ENCODE measurements around the gene KIF19. TPM values are rescaled to one million over a fixed set of nuclear protein-coding genes. Genes with fewer than 3 reads are reported as not detected.

Gene KIF19
- total RNA-seq, 4 donors from 2014 or later: 0.12 to 0.76 TPM; not detected in 2

GRCh38 chr17:74344658-74345057, 18.6 kb downstream of the KIF19 start:
- Histone ChIP-seq H3K4me3 (no peak overlapping the region), H3K9me3 (no peaks in the 10 kb centered on the region), H3K27ac (no peak overlapping the region), H3K36me3 (no peaks in the 10 kb centered on the region), H3K4me1 (peaks cover 0 to 13% (median 7%) of the 10 kb centered on the region in 3 donors), H3K27me3 (peaks cover 0 to 83% (median 0%) of the 10 kb centered on the region in 4 donors)
- WGBS, 2 donors: 61 to 100% methylated on average over 1 to 4 of the region's 21 CpGs
- intact Hi-C loops (cut with DNase I): no loop called here
- no peak for DNase-seq
- TF ChIP-seq, protein P1, sequence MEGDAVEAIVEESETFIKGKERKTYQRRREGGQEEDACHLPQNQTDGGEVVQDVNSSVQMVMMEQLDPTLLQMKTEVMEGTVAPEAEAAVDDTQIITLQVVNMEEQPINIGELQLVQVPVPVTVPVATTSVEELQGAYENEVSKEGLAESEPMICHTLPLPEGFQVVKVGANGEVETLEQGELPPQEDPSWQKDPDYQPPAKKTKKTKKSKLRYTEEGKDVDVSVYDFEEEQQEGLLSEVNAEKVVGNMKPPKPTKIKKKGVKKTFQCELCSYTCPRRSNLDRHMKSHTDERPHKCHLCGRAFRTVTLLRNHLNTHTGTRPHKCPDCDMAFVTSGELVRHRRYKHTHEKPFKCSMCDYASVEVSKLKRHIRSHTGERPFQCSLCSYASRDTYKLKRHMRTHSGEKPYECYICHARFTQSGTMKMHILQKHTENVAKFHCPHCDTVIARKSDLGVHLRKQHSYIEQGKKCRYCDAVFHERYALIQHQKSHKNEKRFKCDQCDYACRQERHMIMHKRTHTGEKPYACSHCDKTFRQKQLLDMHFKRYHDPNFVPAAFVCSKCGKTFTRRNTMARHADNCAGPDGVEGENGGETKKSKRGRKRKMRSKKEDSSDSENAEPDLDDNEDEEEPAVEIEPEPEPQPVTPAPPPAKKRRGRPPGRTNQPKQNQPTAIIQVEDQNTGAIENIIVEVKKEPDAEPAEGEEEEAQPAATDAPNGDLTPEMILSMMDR (IDR thresholded peaks at IDR 0.05): no peak
- no peak for TF ChIP-seq POLR2A (IDR thresholded peaks at IDR 0.05)

- WGBS, 2 donors: 40% methylated on average over 10 of the region's 13 CpGs; no CpG with 5 or more reads in 1 of the 2 donors
- Histone ChIP-seq H3K9me3 (no peaks in the 10 kb centered on the region), H3K27me3 (peaks cover 0 to 85% (median 0%) of the 10 kb centered on the region in 4 donors), H3K4me3 (no peak overlapping the region), H3K36me3 (no peaks in the 10 kb centered on the region), H3K27ac (no peak overlapping the region), H3K4me1 (peaks cover 0 to 13% (median 7%) of the 10 kb centered on the region in 3 donors)
- TF ChIP-seq, protein P1 (IDR thresholded peaks at IDR 0.05): no peak
- TF ChIP-seq POLR2A (IDR thresholded peaks at IDR 0.05): no peak
- intact Hi-C loops (cut with DNase I): no loop called here
- no peak for DNase-seq
Measured at GRCh38 chr17:74345433-74346241, 19.6 kb downstream of the KIF19 start.

- WGBS, 2 donors: 76 to 84% methylated on average over 5 to 8 of the region's 14 CpGs
- peaks cover 0 to 87% (median 3%) of the 10 kb centered on the region in 4 donors for H3K27me3 ChIP-seq
- no peaks in the 10 kb centered on the region for H3K36me3 ChIP-seq
- DNase-seq: no peak
- no peak overlapping the region for H3K4me3 ChIP-seq
- H3K4me1 ChIP-seq: peaks cover 0 to 19% (median 7%) of the 10 kb centered on the region in 3 donors
- H3K9me3 ChIP-seq: no peaks in the 10 kb centered on the region
- intact Hi-C loops (cut with DNase I): no loop called here
- TF ChIP-seq POLR2A (IDR thresholded peaks at IDR 0.05): no peak
- no peak overlapping the region for H3K27ac ChIP-seq
Measured at GRCh38 chr17:74347646-74348045, 21.6 kb downstream of the KIF19 start.

GRCh38 chr17:74349120-74349519, 23.1 kb downstream of the KIF19 start:
- Histone ChIP-seq H3K4me1 (peaks cover 0 to 19% (median 7%) of the 10 kb centered on the region in 3 donors), H3K9me3 (no peaks in the 10 kb centered on the region), H3K27ac (no peak overlapping the region), H3K36me3 (no peaks in the 10 kb centered on the region), H3K4me3 (no peak overlapping the region), H3K27me3 (peaks cover 0 to 87% (median 10%) of the 10 kb centered on the region in 4 donors)
- WGBS, 2 donors: 65 to 71% methylated on average over 10 to 15 of the region's 19 CpGs
- TF ChIP-seq, protein P1 (IDR thresholded peaks at IDR 0.05): no peak
- TF ChIP-seq POLR2A (IDR thresholded peaks at IDR 0.05): no peak
- no peak for DNase-seq
- intact Hi-C loops (cut with DNase I): no loop called here

- Histone ChIP-seq H3K4me1 (peaks cover 0 to 14% (median 5%) of the 10 kb centered on the region in 3 donors), H3K36me3 (no peaks in the 10 kb centered on the region), H3K27ac (no peak overlapping the region), H3K9me3 (no peaks in the 10 kb centered on the region), H3K27me3 (peaks cover 0 to 87% (median 10%) of the 10 kb centered on the region in 4 donors), H3K4me3 (no peak overlapping the region)
- intact Hi-C loops (cut with DNase I): no loop called here
- 83 to 89% methylated on average over 3 to 7 of the region's 20 CpGs for WGBS, 2 donors
- TF ChIP-seq, protein P1 (IDR thresholded peaks at IDR 0.05): no peak
- TF ChIP-seq POLR2A (IDR thresholded peaks at IDR 0.05): no peak
- DNase-seq: no peak
Measured at GRCh38 chr17:74350486-74350885, 24.5 kb downstream of the KIF19 start.
